GM13976 (cell line): ENCODE data around the gene P4HA3.

Source experiments
- DNase-seq: peaks from one replicate; pipeline ENCODE4 v3.0.0; 2012; ENCODE audit warnings: low spot score
- CTCF ChIP-seq: IDR thresholded peaks from 2 replicates; pipeline ENCODE4 v1.5.1; 2012; ENCODE audit warnings: borderline replicate concordance, mild to moderate bottlenecking; ENCODE audit not compliant: insufficient read depth; ENCODE audit errors: extremely low read depth, missing control alignments, control extremely low read depth
- in situ Hi-C: fragments of 300-500 bp; cut with MboI; formaldehyde crosslinking; loops from one replicate; pipeline ENCODE4 v1.12.0; 2022; ENCODE audit warnings: low sequenced_read_pairs, mixed read lengths, inconsistent platforms; ENCODE audit not compliant: unreplicated experiment

Gene P4HA3

GRCh38 chr11:74232311-74232950 lies 79.0 kb downstream of the P4HA3 start:
- in situ Hi-C loops = loop anchor here (25.0 kb wide), 1 partner anchor 270 kb away; the partner anchor contains the start of gene DNAJB13
- DNase-seq = no peak
- no peak for TF ChIP-seq CTCF

GRCh38 chr11:74226907-74227306 lies 84.5 kb downstream of the P4HA3 start:
- in situ Hi-C loops = loop anchor here (25.0 kb wide), 1 partner anchor 265 kb away; the partner anchor contains the start of gene DNAJB13
- DNase-seq = no peak
- no peak for TF ChIP-seq CTCF

GRCh38 chr11:74225565-74225964 lies 85.9 kb downstream of the P4HA3 start:
- DNase-seq = no peak
- no peak for TF ChIP-seq CTCF
- in situ Hi-C loops = loop anchor here (25.0 kb wide), 1 partner anchor 263 kb away; the partner anchor contains the start of gene DNAJB13

GRCh38 chr11:74221816-74222215 lies 89.6 kb downstream of the P4HA3 start:
- no peak for DNase-seq
- in situ Hi-C loops = no loop called here
- TF ChIP-seq CTCF = no peak

GRCh38 chr11:74220376-74220775 lies 91.1 kb downstream of the P4HA3 start:
- no peak for DNase-seq
- TF ChIP-seq CTCF = no peak
- in situ Hi-C loops = no loop called here
